ENCODE data around the gene KRT2. TPM values are rescaled to one million over a fixed set of nuclear protein-coding genes. Genes with fewer than 3 reads are reported as not detected.
"Not testable (repeated sequence)": the region's sequence is repeated elsewhere in the genome, so short reads cannot be mapped to it uniquely, and the experiment has no call there.

Gene KRT2
- total RNA-seq, 1 experiment from 2014 or later = not detected

- H3K27me3 ChIP-seq (replicated peaks); H3K27ac ChIP-seq; H3K9me3 ChIP-seq (replicated peaks); H3K4me3 ChIP-seq: not testable (repeated sequence)
- Histone ChIP-seq H3K36me3 (peaks cover 65% of the 10 kb centered on the region), H3K4me1 (replicated peaks) (peaks cover 13% of the 10 kb centered on the region)
- peak in 1 of 2 experiments; percentile 91 for DNase-seq (ENCODE audit: low read depth in 1 of 2, low spot score in 2 of 2)
Observed at GRCh38 chr12:52669941-52670340, 17.9 kb upstream of the KRT2 start.

DNA sequence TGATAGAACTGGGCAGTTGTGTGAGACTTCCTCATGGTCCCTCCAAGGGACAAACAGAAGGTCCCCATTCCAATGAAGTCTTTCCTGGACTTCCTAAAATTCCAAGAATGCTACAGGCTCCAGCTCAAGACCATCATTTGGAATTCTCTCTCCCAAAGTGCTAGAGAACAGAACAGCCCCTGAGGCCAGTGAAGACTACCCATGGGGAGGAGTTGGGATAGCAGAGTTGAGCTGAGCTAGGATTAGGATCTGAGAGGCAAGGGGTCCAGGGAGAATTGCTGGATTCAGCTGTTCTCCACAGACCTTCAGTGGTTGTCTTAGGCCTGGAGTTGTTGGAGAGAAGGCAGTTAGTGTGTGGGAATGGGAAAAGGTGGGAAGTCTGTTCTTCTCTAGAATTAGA lies 17.4 kb upstream of the KRT2 start:
- H3K27ac ChIP-seq = no peak overlapping the region
- H3K36me3 ChIP-seq = peaks cover 60% of the 10 kb centered on the region
- H3K27me3 ChIP-seq (replicated peaks) = no peaks in the 10 kb centered on the region
- peaks cover 5% of the 10 kb centered on the region; the same call in 1 of the 2 replicates for H3K9me3 ChIP-seq (replicated peaks)
- H3K4me3 ChIP-seq = no peak overlapping the region
- DNase-seq (ENCODE audit: low read depth in 1 of 2, low spot score in 2 of 2) = peak; percentile 80 to 91
- H3K4me1 ChIP-seq (replicated peaks) = peaks cover 13% of the 10 kb centered on the region

DNA sequence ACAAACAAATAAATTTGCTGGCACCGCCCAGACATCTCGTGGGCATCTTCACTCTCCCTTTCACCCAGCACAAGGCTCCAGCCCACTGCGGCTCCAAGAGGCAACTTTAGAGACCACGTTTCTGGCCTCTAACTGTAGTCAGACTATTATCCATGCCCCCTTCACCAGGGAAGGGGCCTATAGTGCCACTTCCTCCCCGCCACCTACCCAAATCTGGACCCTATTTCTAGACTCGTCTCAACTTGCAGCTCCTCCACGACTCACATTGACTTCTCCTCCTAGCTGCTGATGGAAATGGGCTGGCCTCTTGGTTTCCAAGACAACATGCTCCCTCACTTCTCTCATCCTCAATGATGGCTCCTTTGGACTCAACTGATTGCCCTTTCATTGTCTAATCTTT lies 15.9 kb upstream of the KRT2 start:
- peaks cover 45% of the 10 kb centered on the region for H3K36me3 ChIP-seq
- no peak overlapping the region for H3K27ac ChIP-seq
- no peaks in the 10 kb centered on the region; the same call in 1 of the 2 replicates for H3K9me3 ChIP-seq (replicated peaks)
- no peak overlapping the region for H3K4me3 ChIP-seq
- H3K4me1 ChIP-seq (replicated peaks) = peaks cover 13% of the 10 kb centered on the region
- peak in 1 of 2 experiments; percentile 95 for DNase-seq (ENCODE audit: low read depth in 1 of 2, low spot score in 2 of 2)
- no peaks in the 10 kb centered on the region for H3K27me3 ChIP-seq (replicated peaks)

DNA sequence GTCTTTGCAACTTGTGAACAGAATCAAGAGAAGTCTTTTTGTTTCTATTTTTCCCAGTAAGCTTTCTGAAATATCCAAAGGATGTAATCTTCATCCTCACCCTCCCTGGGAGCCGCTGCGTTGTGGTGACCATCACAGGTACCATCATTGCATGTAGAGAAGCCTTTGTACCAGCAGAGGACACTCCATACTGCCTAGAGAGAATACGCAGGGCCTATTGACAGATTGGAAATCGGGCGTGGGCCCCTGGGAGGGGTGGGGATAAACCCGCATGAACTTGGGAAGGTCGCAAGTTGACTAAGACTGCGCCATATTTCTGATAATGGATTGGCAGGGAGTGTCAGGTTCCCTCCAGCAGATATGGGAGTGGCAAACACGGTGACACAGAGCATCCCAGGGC lies 15.5 kb upstream of the KRT2 start:
- no peak overlapping the region for H3K4me3 ChIP-seq
- no peak overlapping the region for H3K27ac ChIP-seq
- DNase-seq (ENCODE audit: low read depth in 1 of 2, low spot score in 2 of 2) = no peak
- peaks cover 40% of the 10 kb centered on the region for H3K36me3 ChIP-seq
- H3K27me3 ChIP-seq (replicated peaks) = no peaks in the 10 kb centered on the region
- no peaks in the 10 kb centered on the region; the same call in 1 of the 2 replicates for H3K9me3 ChIP-seq (replicated peaks)
- H3K4me1 ChIP-seq (replicated peaks) = peaks cover 9% of the 10 kb centered on the region

DNA sequence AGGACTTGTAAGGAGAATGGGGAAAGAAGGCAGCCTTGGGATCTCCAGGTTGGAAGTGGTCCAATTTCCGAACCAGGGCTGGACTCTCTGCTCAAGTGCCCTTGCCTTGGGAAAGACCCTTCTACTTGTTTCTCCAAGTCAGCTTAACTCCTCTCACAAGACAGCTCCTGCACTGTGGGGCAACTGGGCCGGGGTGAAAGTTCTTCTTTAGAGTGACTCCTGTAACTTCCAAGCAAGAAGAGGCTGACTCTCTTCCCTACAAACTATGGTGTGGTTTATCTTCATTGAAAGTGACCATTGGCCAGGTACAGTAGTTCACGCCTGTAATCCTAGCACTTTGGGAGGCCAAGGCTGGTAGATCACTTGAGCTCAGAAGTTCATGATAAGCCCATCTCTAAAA lies 14.5 kb upstream of the KRT2 start:
- H3K27ac ChIP-seq = no peak overlapping the region
- H3K4me3 ChIP-seq = no peak overlapping the region
- H3K36me3 ChIP-seq = peaks cover 34% of the 10 kb centered on the region
- no peaks in the 10 kb centered on the region for H3K4me1 ChIP-seq (replicated peaks)
- no peaks in the 10 kb centered on the region; the same call in 1 of the 2 replicates for H3K9me3 ChIP-seq (replicated peaks)
- peaks cover 4% of the 10 kb centered on the region; the same call in 1 of the 2 replicates for H3K27me3 ChIP-seq (replicated peaks)
- DNase-seq (ENCODE audit: low read depth in 1 of 2, low spot score in 2 of 2) = no peak

GRCh38 chr12:52663420-52663819 lies 11.4 kb upstream of the KRT2 start:
- Histone ChIP-seq H3K27ac (no peak overlapping the region), H3K36me3 (peaks cover 7% of the 10 kb centered on the region), H3K27me3 (replicated peaks) (peaks cover 12% of the 10 kb centered on the region), H3K9me3 (replicated peaks) (no peaks in the 10 kb centered on the region), H3K4me3 (no peak overlapping the region), H3K4me1 (replicated peaks) (no peaks in the 10 kb centered on the region)
- DNase-seq (ENCODE audit: low read depth in 1 of 2, low spot score in 2 of 2) = no peak

- no peak overlapping the region for H3K4me3 ChIP-seq
- peaks cover 2% of the 10 kb centered on the region for H3K36me3 ChIP-seq
- H3K27ac ChIP-seq = no peak overlapping the region
- H3K9me3 ChIP-seq (replicated peaks) = no peaks in the 10 kb centered on the region
- no peaks in the 10 kb centered on the region for H3K4me1 ChIP-seq (replicated peaks)
- peaks cover 12% of the 10 kb centered on the region for H3K27me3 ChIP-seq (replicated peaks)
- no peak for DNase-seq (ENCODE audit: low read depth in 1 of 2, low spot score in 2 of 2)
Observed at GRCh38 chr12:52662918-52663229, 10.9 kb upstream of the KRT2 start.

GRCh38 chr12:52662093-52662917 lies 10.3 kb upstream of the KRT2 start:
- H3K36me3 ChIP-seq = no peaks in the 10 kb centered on the region
- H3K4me3 ChIP-seq = no peak overlapping the region
- H3K27me3 ChIP-seq (replicated peaks) = peaks cover 12% of the 10 kb centered on the region
- H3K9me3 ChIP-seq (replicated peaks) = no peaks in the 10 kb centered on the region
- no peaks in the 10 kb centered on the region for H3K4me1 ChIP-seq (replicated peaks)
- no peak overlapping the region for H3K27ac ChIP-seq
- no peak for DNase-seq (ENCODE audit: low read depth in 1 of 2, low spot score in 2 of 2)

- Histone ChIP-seq H3K4me3 (no peak overlapping the region), H3K27me3 (replicated peaks) (peaks cover 12% of the 10 kb centered on the region), H3K36me3 (no peaks in the 10 kb centered on the region), H3K4me1 (replicated peaks) (no peaks in the 10 kb centered on the region), H3K27ac (no peak overlapping the region), H3K9me3 (replicated peaks) (no peaks in the 10 kb centered on the region)
- DNase-seq (ENCODE audit: low read depth in 1 of 2, low spot score in 2 of 2) = no peak
Observed at GRCh38 chr12:52661668-52662067, 9.7 kb upstream of the KRT2 start.

DNA sequence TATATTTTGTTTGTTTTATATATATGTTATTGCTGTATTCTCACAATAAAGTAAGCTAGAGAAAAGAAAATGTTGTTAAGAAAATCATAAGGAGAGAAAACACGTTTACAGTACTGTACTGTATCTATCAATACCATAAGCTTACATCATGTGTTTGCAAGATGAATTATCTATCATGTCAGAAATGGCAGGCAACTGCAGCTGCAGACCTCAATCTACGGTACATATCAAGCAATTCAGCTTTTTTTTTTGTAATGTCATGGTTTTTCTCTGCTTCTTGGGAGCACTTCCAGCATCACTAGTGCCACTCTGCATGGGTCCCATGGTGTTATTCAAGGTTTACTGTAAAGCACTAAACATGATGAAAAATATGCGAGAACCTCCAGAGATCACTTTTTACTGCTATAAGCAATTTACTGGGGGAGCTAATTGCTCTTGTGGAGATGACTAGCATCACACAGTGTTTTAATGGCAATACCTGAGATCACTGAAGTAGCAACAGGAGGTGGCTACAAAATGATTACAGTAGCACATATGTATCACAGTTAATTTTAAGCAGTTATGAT lies 9.0 kb upstream of the KRT2 start:
- Histone ChIP-seq H3K4me1 (replicated peaks) (no peaks in the 10 kb centered on the region), H3K27ac (no peak overlapping the region), H3K36me3 (no peaks in the 10 kb centered on the region), H3K9me3 (replicated peaks) (no peaks in the 10 kb centered on the region), H3K4me3 (no peak overlapping the region), H3K27me3 (replicated peaks) (peaks cover 12% of the 10 kb centered on the region)
- no peak for DNase-seq (ENCODE audit: low read depth in 1 of 2, low spot score in 2 of 2)

DNA sequence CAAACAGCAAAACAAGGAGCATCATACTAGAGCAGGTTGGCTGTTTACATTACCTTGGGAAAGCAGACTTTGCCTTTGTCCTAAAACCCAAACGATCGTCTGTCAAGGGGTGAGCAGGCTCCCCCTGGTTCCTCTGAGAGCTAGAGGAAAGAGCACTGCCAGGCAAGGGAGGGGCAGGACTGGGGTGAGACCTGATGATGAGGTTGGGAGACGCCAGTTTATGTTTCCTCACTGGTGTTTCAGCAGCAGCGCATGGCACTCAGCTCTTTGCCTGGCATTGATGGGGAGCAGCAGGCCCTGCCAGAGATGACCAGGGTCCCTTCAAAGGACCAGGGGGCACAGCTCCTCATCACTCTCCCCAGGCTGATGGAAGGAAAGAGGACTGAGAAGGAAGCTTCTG lies 7.9 kb upstream of the KRT2 start:
- no peak for DNase-seq (ENCODE audit: low read depth in 1 of 2, low spot score in 2 of 2)
- Histone ChIP-seq H3K4me1 (replicated peaks) (no peaks in the 10 kb centered on the region), H3K27me3 (replicated peaks) (peaks cover 16% of the 10 kb centered on the region), H3K27ac (no peak overlapping the region), H3K9me3 (replicated peaks) (no peaks in the 10 kb centered on the region), H3K4me3 (no peak overlapping the region), H3K36me3 (no peaks in the 10 kb centered on the region)

DNA sequence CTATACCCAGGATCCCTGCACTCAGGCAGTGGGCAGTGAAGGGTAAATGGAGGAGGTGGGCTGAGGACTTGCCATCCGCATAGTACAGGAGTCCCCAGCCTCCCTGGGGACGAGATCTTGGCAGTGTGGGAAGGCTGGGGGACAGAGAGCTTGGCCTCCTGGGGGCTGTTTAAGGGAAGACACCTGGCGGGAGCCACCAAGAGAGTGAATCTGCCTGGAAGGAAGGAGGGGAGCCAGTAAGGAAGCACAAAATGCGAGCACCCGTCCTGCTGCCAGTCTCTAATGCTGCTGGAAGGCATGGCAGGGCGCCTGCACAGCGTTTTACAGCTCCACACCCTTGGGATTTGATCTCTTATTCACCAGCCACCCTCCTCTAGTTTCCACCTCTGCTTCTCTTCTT lies 7.4 kb upstream of the KRT2 start:
- peaks cover 22% of the 10 kb centered on the region for H3K27me3 ChIP-seq (replicated peaks)

GRCh38 chr12:52658196-52658595 lies 6.2 kb upstream of the KRT2 start:
- H3K27ac ChIP-seq = no peak overlapping the region
- peaks cover 34% of the 10 kb centered on the region for H3K27me3 ChIP-seq (replicated peaks)
- H3K4me1 ChIP-seq (replicated peaks) = no peaks in the 10 kb centered on the region
- no peak overlapping the region for H3K4me3 ChIP-seq
- H3K36me3 ChIP-seq = no peaks in the 10 kb centered on the region
- H3K9me3 ChIP-seq (replicated peaks) = no peaks in the 10 kb centered on the region
- no peak for DNase-seq (ENCODE audit: low read depth in 1 of 2, low spot score in 2 of 2)

More for the DNA sequence above, 7.4 kb upstream of the KRT2 start:
- H3K36me3 ChIP-seq = no peaks in the 10 kb centered on the region
- H3K9me3 ChIP-seq (replicated peaks) = no peaks in the 10 kb centered on the region
- H3K4me3 ChIP-seq = no peak overlapping the region
- DNase-seq (ENCODE audit: low read depth in 1 of 2, low spot score in 2 of 2) = no peak
- no peaks in the 10 kb centered on the region for H3K4me1 ChIP-seq (replicated peaks)
- no peak overlapping the region for H3K27ac ChIP-seq

GRCh38 chr12:52657250-52657902 lies 5.4 kb upstream of the KRT2 start:
- peaks cover 41% of the 10 kb centered on the region for H3K27me3 ChIP-seq (replicated peaks)
- no peaks in the 10 kb centered on the region for H3K36me3 ChIP-seq
- no peaks in the 10 kb centered on the region for H3K4me1 ChIP-seq (replicated peaks)
- DNase-seq (ENCODE audit: low read depth in 1 of 2, low spot score in 2 of 2) = no peak
- H3K4me3 ChIP-seq = no peak overlapping the region
- no peaks in the 10 kb centered on the region for H3K9me3 ChIP-seq (replicated peaks)
- H3K27ac ChIP-seq = no peak overlapping the region

Measured in SJSA1 (cell line).